SK-N-SH (cell line): ENCODE data around the gene NANS.
"Not testable (repeated sequence)": the region's sequence is repeated elsewhere in the genome, so short reads cannot be mapped to it uniquely, and the experiment has no call there.

Experiments
- EP300 ChIP-seq, 2 experiments: IDR thresholded peaks; 2 replicates each; pipeline versions ENCODE4 v1.4.0 to v1.6.1; 2012; ENCODE audit warnings: borderline replicate concordance in 1 of 2, low read depth in 1 of 2, low read length in 1 of 2
- POLR2AphosphoS5 ChIP-seq: IDR thresholded peaks from 2 replicates; pipeline ENCODE4 v1.6.1; 2012; ENCODE audit warnings: low read depth, low read length
- RAD21 ChIP-seq: IDR thresholded peaks from 2 replicates; pipeline ENCODE4 v1.6.1; 2012; ENCODE audit warnings: mild to moderate bottlenecking, low read length
- RFX5 ChIP-seq: IDR thresholded peaks from 2 replicates; pipeline ENCODE4 v1.6.1; 2012; ENCODE audit warnings: mild to moderate bottlenecking, improper control_type of control experiment, low read length
- TF ChIP-seq, protein P1 (sequence below): fragments of 200-600 bp; sonication (generic); IDR thresholded peaks from 2 replicates; pipeline ENCODE4 v1.6.1; 2017; ENCODE audit warnings: antibody characterized with exemption, mild to moderate bottlenecking, moderate library complexity
- TF ChIP-seq, protein P2 (sequence below): IDR thresholded peaks from 2 replicates; pipeline ENCODE4 v1.4.0; 2012; ENCODE audit warnings: low read depth, borderline replicate concordance

DNA sequence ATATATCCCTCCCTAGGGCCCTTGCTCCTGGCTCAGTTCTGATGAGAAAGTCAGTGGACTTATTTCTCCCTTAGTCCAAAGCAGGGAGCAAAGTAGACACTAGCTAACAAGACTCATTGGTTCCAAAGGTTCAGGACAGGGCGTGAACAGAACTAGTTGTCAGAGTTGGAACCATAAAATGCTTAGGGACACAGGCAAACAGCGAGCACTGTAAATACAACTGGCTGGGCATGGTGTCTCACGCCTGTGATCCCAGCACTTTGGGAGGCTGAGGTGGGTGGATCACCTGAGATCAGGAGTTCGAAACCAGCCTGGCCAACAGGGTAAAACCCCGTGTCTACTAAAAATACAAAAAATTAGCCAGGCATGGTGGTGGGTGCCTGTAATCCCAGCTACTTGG, 36.7 kb upstream of the NANS start:
- TF ChIP-seq RFX5; RAD21; EP300 (IDR thresholded peaks at IDR 0.05; ENCODE audit: borderline replicate concordance in 1 of 2, low read depth in 1 of 2, low read length in 1 of 2); POLR2AphosphoS5: not testable (repeated sequence)
- TF ChIP-seq, protein P1, sequence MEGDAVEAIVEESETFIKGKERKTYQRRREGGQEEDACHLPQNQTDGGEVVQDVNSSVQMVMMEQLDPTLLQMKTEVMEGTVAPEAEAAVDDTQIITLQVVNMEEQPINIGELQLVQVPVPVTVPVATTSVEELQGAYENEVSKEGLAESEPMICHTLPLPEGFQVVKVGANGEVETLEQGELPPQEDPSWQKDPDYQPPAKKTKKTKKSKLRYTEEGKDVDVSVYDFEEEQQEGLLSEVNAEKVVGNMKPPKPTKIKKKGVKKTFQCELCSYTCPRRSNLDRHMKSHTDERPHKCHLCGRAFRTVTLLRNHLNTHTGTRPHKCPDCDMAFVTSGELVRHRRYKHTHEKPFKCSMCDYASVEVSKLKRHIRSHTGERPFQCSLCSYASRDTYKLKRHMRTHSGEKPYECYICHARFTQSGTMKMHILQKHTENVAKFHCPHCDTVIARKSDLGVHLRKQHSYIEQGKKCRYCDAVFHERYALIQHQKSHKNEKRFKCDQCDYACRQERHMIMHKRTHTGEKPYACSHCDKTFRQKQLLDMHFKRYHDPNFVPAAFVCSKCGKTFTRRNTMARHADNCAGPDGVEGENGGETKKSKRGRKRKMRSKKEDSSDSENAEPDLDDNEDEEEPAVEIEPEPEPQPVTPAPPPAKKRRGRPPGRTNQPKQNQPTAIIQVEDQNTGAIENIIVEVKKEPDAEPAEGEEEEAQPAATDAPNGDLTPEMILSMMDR: not testable (repeated sequence)
- TF ChIP-seq, protein P2, sequence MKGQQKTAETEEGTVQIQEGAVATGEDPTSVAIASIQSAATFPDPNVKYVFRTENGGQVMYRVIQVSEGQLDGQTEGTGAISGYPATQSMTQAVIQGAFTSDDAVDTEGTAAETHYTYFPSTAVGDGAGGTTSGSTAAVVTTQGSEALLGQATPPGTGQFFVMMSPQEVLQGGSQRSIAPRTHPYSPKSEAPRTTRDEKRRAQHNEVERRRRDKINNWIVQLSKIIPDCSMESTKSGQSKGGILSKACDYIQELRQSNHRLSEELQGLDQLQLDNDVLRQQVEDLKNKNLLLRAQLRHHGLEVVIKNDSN: not testable (repeated sequence)
